VCaP (cell line): ENCODE measurements around the gene GALM.
"Not testable (repeated sequence)": the region's sequence is repeated elsewhere in the genome, so short reads cannot be mapped to it uniquely, and the experiment has no call there.

Experiments used
- H3K27ac ChIP-seq: fragments of 450-650 bp; 2 replicates; pipeline ENCODE4 v1.5.1; 2017
- CTCF ChIP-seq: fragments of 450-650 bp; conservative IDR thresholded peaks from 2 replicates; pipeline ENCODE4 v1.5.1; 2017; ENCODE audit warnings: mild to moderate bottlenecking, moderate library complexity

The GALM gene

GRCh38 chr2:38712413-38712812 is 46.5 kb downstream of the GALM start:
- no peak overlapping the region for H3K27ac ChIP-seq
- TF ChIP-seq CTCF, result no peak

- no peak overlapping the region for H3K27ac ChIP-seq
- no peak for TF ChIP-seq CTCF
Observed at GRCh38 chr2:38712871-38713270, 47.0 kb downstream of the GALM start.

- TF ChIP-seq CTCF, result no peak
- no peak overlapping the region for H3K27ac ChIP-seq
Observed at GRCh38 chr2:38713338-38713737, 47.4 kb downstream of the GALM start.

- H3K27ac ChIP-seq, result not testable (repeated sequence)
Observed at GRCh38 chr2:38714941-38715340, 49.0 kb downstream of the GALM start.

GRCh38 chr2:38716185-38716584 is 50.3 kb downstream of the GALM start:
- H3K27ac ChIP-seq, result no peak overlapping the region
- no peak for TF ChIP-seq CTCF

GRCh38 chr2:38718601-38719000 is 52.7 kb downstream of the GALM start:
- no peak for TF ChIP-seq CTCF

GRCh38 chr2:38719706-38720105 is 53.8 kb downstream of the GALM start:
- H3K27ac ChIP-seq, result no peak overlapping the region

More at GRCh38 chr2:38718601-38719000, 52.7 kb downstream of the GALM start:
- no peak overlapping the region for H3K27ac ChIP-seq

More at GRCh38 chr2:38719706-38720105, 53.8 kb downstream of the GALM start:
- TF ChIP-seq CTCF, result no peak
